Psoas muscle (tissue), 8 donors: ENCODE results near the gene CTBS. TPM values are rescaled to one million over a fixed set of nuclear protein-coding genes. Genes with fewer than 3 reads are reported as not detected.

ENCODE experiments used
- ATAC-seq, 4 donors: fragments of 200-7000 bp; cut with Tn5 transposase; one replicate each; pipeline ENCODE4 v1.9.1; 2020; ENCODE audit warnings: moderate library complexity in 3 of 4, mild to moderate bottlenecking in 2 of 4
- DNase-seq, 2 donors: peaks; one replicate each; pipeline ENCODE4 v3.0.0-alpha.2; 2020
- H3K27ac ChIP-seq: fragments of 200-600 bp; one replicate; pipeline ENCODE4 v1.8.0; 2022
- H3K27me3 ChIP-seq, 3 donors: fragments of 200-600 bp in 1 of 3; one replicate each; pipeline versions ENCODE4 v1.6.1 to v1.8.0; 2013 to 2022; ENCODE audit warnings: low read length in 2 of 3, mild to moderate bottlenecking in 2 of 3, moderate library complexity in 1 of 3; ENCODE audit not compliant: insufficient read depth in 3 of 3
- H3K36me3 ChIP-seq, 2 donors: fragments of 200-600 bp in 1 of 2; one replicate each; pipeline versions ENCODE4 v1.6.1 to v1.8.0; 2013 to 2022; ENCODE audit warnings: low read depth in 1 of 2, mild to moderate bottlenecking in 1 of 2, moderate library complexity in 1 of 2; ENCODE audit not compliant: insufficient read depth in 1 of 2
- H3K4me1 ChIP-seq: fragments of 200-600 bp; one replicate; pipeline ENCODE4 v1.8.0; 2022
- H3K4me3 ChIP-seq: fragments of 200-600 bp; one replicate; pipeline ENCODE4 v1.8.0; 2022; ENCODE audit warnings: mild to moderate bottlenecking
- H3K9me3 ChIP-seq: fragments of 200-600 bp; one replicate; pipeline ENCODE4 v1.8.0; 2022
- WGBS, 3 donors: extraction: QIAGEN DNeasy Blood & Tissue Kit; methylation state at CpG; one replicate each; pipeline versions ENCODE4 v1.1.6 to v1.1.7; 2013; 5-methylcytosine and 5-hydroxymethylcytosine counted together
- intact Hi-C, 2 donors: fragments of 100-400 bp; cut with DNase I; formaldehyde crosslinking; loops; one replicate each; pipeline versions ENCODE4 v1.11.0 to v1.14.2; 2022
- polyA plus RNA-seq, 3 donors: library from polyadenylated mRNA; stranded (reverse); fragments of 200-250 nt; gene quantifications; one replicate each; pipeline ENCODE4 v1.2.3, GENCODE V29; 2013
- total RNA-seq, 4 donors: library from RNA; stranded (reverse); fragmentation: NEBNext Ultra II Directional in 2 of 4; extraction: Animal tissue kit (Norgen Biotek cat#: 25700) in 2 of 4; gene quantifications; one replicate each; pipeline versions ENCODE4 v1.2.1 to v1.2.4, GENCODE V29; 2021 to 2023
- TF ChIP-seq, protein P1 (sequence below): fragments of 200-600 bp; IDR thresholded peaks from one replicate; pipeline ENCODE4 v1.8.0; 2022; ENCODE audit warnings: antibody characterized with exemption
- donor health status: healthy with polysubstance abuse.
- donor health status: DM: no; HTN: no; CAD: no; lungs with moderate emphysema.
- donor health status: Bipolar disorder and iron deficiency.
- donor health status: healthy.
- donor health status: DM: yes; HTN: yes; CAD: no.
- donor health status: DM: no; HTN: no; CAD: no.
- donor health status: DM: no; HTN: no; CAD: no.
- donor health status: DM: yes; HTN: yes; CAD: no.

CTBS gene
- total and polyA plus RNA-seq, 7 donors, result 1.8 to 5.2 (median 4.4) TPM

DNA sequence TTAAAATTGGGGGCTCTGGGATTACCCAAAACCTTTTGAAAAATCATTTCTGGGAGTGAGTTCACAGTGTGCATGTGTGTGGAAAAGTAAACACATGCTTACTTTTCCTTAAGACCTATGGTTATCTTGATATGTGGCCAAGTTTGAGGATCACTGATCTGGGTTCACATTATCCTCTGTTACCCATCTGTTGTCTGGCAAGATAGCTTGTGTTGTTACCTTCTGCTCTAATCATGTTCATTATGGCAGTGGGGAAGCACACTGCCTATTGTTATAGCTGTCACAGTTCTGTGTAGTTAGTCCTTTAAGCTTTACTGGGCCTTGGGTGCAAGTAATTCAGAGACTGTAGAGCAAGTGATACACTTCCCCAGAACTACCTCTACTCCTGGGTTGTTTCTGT, 5.0 kb downstream of the CTBS start:
- Histone ChIP-seq H3K27ac (no peak overlapping the region), H3K4me3 (no peak overlapping the region), H3K27me3 (no peaks in the 10 kb centered on the region), H3K36me3 (peaks cover 0 to 25% of the 10 kb centered on the region in 2 donors), H3K9me3 (no peaks in the 10 kb centered on the region), H3K4me1 (peaks cover 9% of the 10 kb centered on the region)
- no peak for ATAC-seq
- intact Hi-C loops, result no loop called here
- DNase-seq, result no peak
- TF ChIP-seq, protein P1, sequence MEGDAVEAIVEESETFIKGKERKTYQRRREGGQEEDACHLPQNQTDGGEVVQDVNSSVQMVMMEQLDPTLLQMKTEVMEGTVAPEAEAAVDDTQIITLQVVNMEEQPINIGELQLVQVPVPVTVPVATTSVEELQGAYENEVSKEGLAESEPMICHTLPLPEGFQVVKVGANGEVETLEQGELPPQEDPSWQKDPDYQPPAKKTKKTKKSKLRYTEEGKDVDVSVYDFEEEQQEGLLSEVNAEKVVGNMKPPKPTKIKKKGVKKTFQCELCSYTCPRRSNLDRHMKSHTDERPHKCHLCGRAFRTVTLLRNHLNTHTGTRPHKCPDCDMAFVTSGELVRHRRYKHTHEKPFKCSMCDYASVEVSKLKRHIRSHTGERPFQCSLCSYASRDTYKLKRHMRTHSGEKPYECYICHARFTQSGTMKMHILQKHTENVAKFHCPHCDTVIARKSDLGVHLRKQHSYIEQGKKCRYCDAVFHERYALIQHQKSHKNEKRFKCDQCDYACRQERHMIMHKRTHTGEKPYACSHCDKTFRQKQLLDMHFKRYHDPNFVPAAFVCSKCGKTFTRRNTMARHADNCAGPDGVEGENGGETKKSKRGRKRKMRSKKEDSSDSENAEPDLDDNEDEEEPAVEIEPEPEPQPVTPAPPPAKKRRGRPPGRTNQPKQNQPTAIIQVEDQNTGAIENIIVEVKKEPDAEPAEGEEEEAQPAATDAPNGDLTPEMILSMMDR, result no peak

DNA sequence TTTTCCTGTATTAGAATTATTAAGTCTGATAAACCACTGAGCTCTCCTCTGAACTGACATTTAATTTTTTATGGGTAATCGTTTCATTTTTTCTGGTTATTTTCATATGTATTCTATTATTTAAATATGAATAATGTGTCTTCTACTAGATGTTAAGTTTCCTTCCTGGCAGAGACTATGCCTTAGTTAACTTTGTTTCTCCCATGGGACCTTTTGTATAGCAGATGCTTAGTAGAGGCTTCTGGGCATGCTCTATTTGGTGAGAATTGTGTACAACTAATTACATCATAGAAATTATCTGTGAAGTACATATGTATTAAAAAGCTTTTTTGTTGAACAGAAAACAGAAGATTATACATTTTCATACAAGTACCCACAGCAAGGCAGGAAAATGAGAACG, 23.4 kb downstream of the CTBS start:
- DNase-seq, result no peak
- intact Hi-C loops, result no loop called here
- H3K27ac ChIP-seq, result no peak overlapping the region
- H3K4me1 ChIP-seq, result no peaks in the 10 kb centered on the region
- H3K36me3 ChIP-seq, result peaks cover 0 to 22% of the 10 kb centered on the region in 2 donors
- no peak overlapping the region for H3K4me3 ChIP-seq
- no peaks in the 10 kb centered on the region for H3K27me3 ChIP-seq
- H3K9me3 ChIP-seq, result no peaks in the 10 kb centered on the region
- TF ChIP-seq, protein P1, result no peak
- 75 to 82% (median 80%) methylated on average over 2 of the region's 2 CpGs for WGBS, 3 donors
- no peak for ATAC-seq

DNA sequence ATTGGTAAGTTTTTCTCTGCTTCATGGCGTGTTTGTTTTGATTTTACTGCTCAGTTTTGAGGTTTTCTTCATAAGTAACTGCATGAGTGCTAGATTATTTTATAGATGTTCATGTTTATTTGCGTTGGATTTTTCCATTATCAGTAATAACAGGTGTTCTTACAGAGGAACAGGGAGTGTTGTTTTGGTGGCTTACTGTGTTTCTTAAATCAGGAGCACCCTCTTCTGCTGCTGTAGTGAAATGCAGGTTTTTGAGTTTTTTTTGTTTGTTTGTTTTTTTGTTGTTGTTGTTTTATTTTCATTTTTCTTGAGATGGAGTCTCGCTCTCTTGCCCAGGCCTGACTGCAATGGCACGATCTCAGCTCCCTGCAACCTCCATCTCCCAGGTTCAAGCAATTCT, 32.6 kb downstream of the CTBS start:
- H3K27me3 ChIP-seq, result no peaks in the 10 kb centered on the region
- intact Hi-C loops, result no loop called here
- no peak for ATAC-seq

DNA sequence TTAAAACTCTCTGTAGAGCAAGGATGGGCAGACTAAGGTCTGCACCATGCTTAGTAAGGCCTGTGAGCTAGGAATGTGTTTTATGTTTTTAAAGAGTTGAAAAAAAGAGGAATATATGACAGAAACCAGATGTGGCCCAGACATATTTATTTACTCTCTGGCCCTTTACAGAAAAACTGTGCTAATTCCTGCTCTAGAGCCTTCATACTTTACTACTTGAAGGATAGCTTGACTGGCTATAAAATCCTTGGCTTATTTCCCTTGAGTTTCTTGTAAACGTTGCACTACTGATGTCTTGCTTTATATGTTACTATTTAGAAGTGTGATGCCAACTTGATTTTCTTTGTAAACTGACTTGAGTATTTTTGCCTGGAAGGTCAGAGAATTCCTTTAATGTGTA, 33.5 kb downstream of the CTBS start:
- Histone ChIP-seq H3K4me1 (no peaks in the 10 kb centered on the region), H3K27me3 (no peaks in the 10 kb centered on the region), H3K27ac (no peak overlapping the region), H3K9me3 (no peaks in the 10 kb centered on the region), H3K36me3 (peaks cover 0 to 7% of the 10 kb centered on the region in 2 donors), H3K4me3 (no peak overlapping the region)
- 28 to 40% (median 36%) methylated on average over 1 of the region's 1 CpG for WGBS, 3 donors
- no peak for ATAC-seq
- TF ChIP-seq, protein P1, result no peak
- DNase-seq, result no peak
- intact Hi-C loops, result no loop called here

More for the DNA sequence above, 32.6 kb downstream of the CTBS start:
- Histone ChIP-seq H3K27ac (no peak overlapping the region), H3K36me3 (peaks cover 0 to 7% of the 10 kb centered on the region in 2 donors), H3K9me3 (no peaks in the 10 kb centered on the region), H3K4me1 (no peaks in the 10 kb centered on the region), H3K4me3 (no peak overlapping the region)
- TF ChIP-seq, protein P1, result peak; percentile 24
- no peak for DNase-seq
- WGBS, 3 donors, result 77 to 86% (median 84%) methylated on average over 4 of the region's 4 CpGs

DNA sequence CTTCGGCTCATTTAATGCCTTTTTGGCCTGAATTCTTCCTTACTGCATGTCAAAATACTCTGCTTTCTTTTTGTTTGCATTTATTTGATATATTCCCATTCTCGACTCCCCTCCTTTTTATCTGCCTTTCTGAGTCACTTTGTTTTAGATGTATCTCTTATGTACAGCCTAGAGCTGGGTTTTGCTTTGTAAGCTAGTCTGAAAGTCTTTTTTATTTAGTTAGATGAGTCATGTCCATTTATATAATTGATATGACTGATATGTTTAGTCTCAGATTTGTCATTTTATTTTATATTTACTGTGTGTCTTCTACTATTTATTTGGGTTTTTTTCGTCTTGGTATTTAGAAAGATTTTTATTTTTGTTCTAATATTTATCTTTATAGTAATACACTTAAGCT, 34.3 kb downstream of the CTBS start:
- TF ChIP-seq, protein P1, result no peak
- intact Hi-C loops, result no loop called here
- 88 to 95% (median 93%) methylated on average over 3 of the region's 3 CpGs for WGBS, 3 donors

More for the DNA sequence above, 34.3 kb downstream of the CTBS start:
- Histone ChIP-seq H3K4me1 (no peaks in the 10 kb centered on the region), H3K27me3 (no peaks in the 10 kb centered on the region), H3K4me3 (no peak overlapping the region), H3K36me3 (peaks cover 0 to 7% of the 10 kb centered on the region in 2 donors), H3K27ac (no peak overlapping the region), H3K9me3 (no peaks in the 10 kb centered on the region)
- ATAC-seq (no peak), DNase-seq (no peak)
